ENCODE measurements around the gene ARHGAP15. TPM values are rescaled to one million over a fixed set of nuclear protein-coding genes. Genes with fewer than 3 reads are reported as not detected.

ARHGAP15 gene
- total and polyA plus RNA-seq, 9 donors: 1.5 to 10.0 (median 2.6) TPM

DNA sequence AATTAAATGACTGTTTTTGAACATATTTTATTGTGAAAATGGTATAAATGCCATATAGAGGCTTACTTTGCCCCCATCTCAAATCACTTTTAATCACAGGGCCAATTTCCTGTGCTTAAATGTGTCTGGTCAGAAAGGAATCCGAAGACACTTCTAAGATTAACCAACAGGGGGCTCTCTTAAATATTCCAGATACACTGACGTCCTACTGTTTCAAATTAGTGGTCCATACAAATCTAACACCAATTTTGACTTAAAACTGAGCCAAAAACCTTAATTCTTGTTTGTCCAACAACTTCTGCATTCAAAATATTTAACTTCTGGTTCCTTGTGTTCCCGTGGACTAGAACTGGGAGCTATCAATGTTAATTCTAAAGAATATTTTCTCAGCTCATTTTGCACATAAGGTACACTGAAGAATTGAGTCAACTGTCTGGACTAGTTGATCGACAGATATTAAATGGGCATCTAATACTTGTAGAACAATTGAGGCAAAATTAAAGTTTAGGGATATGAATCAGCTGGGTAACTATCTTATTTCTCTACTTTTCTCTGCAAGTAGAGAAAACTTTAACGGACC lies 557.5 kb downstream of the ARHGAP15 start:
- intact Hi-C loops (cut with DNase I): no loop called here
- Histone ChIP-seq H3K27me3 (no peaks in the 10 kb centered on the region), H3K4me3 (no peak overlapping the region), H3K27ac (no peak overlapping the region), H3K36me3 (no peaks in the 10 kb centered on the region), H3K9me3 (no peaks in the 10 kb centered on the region), H3K4me1 (ENCODE audit: insufficient read depth) (no peaks in the 10 kb centered on the region)
- DNase-seq: no peak
- WGBS, 3 donors: 54 to 66% (median 54%) methylated on average over 5 of the region's 5 CpGs
- TF ChIP-seq EP300 (IDR thresholded peaks at IDR 0.05) (no peak), POLR2A (IDR thresholded peaks at IDR 0.05) (no peak)
- TF ChIP-seq, protein P1, sequence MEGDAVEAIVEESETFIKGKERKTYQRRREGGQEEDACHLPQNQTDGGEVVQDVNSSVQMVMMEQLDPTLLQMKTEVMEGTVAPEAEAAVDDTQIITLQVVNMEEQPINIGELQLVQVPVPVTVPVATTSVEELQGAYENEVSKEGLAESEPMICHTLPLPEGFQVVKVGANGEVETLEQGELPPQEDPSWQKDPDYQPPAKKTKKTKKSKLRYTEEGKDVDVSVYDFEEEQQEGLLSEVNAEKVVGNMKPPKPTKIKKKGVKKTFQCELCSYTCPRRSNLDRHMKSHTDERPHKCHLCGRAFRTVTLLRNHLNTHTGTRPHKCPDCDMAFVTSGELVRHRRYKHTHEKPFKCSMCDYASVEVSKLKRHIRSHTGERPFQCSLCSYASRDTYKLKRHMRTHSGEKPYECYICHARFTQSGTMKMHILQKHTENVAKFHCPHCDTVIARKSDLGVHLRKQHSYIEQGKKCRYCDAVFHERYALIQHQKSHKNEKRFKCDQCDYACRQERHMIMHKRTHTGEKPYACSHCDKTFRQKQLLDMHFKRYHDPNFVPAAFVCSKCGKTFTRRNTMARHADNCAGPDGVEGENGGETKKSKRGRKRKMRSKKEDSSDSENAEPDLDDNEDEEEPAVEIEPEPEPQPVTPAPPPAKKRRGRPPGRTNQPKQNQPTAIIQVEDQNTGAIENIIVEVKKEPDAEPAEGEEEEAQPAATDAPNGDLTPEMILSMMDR (IDR thresholded peaks at IDR 0.05): peak in 2 of 3 donors; percentile 31 to 52

DNA sequence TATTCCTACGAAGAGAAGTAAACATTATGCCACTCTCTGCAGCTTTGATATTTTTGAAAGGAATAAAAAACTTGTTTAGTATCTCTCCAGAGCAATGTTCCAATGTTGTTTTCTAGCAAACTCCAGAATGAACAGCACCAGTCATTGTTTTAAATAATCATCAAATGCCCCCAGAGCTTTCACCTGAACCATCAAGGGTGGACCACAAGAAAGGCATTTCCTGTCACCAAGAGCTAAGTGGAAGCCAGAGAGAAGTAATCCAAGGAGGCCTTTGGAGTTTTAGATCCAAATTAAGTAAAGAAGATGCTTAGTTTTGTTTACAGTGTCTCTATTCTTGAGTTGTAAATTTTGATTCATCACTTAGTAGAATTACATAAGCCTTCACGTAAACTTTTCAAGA lies 559.0 kb downstream of the ARHGAP15 start:
- TF ChIP-seq, protein P1 (IDR thresholded peaks at IDR 0.05): no peak
- TF ChIP-seq EP300 (IDR thresholded peaks at IDR 0.05) (no peak), POLR2A (IDR thresholded peaks at IDR 0.05) (no peak)
- no peak for DNase-seq
- 88 to 93% (median 90%) methylated on average over 2 of the region's 2 CpGs for WGBS, 3 donors
- Histone ChIP-seq H3K27ac (no peak overlapping the region), H3K9me3 (no peaks in the 10 kb centered on the region), H3K4me3 (no peak overlapping the region), H3K36me3 (no peaks in the 10 kb centered on the region), H3K4me1 (ENCODE audit: insufficient read depth) (no peaks in the 10 kb centered on the region), H3K27me3 (no peaks in the 10 kb centered on the region)
- intact Hi-C loops (cut with DNase I): no loop called here

DNA sequence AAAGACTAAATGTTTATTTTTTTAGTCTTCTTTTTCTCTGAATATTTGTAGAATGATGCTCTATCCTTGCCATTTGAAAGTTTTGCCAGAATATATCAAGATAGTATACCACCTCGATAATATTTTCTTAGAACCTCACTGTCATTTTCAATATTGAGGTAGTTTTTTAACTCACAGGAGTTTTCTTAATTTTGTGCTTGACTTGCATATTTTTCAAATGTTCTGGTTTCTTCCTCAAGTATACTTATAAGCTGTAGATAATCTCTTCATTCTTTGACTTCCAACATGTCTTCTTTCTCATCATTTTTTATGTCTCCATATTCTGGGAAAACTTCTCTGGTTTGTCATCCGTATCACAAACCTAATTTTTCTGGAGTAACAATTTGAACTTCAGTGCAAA lies 559.6 kb downstream of the ARHGAP15 start:
- no peaks in the 10 kb centered on the region for H3K27me3 ChIP-seq
- H3K9me3 ChIP-seq: no peaks in the 10 kb centered on the region
- no peaks in the 10 kb centered on the region for H3K36me3 ChIP-seq
- no peaks in the 10 kb centered on the region for H3K4me1 ChIP-seq (ENCODE audit: insufficient read depth)
- intact Hi-C loops (cut with DNase I): no loop called here
- 83 to 90% (median 86%) methylated on average over 2 of the region's 2 CpGs for WGBS, 3 donors
- no peak for DNase-seq
- no peak overlapping the region for H3K4me3 ChIP-seq
- no peak overlapping the region for H3K27ac ChIP-seq
- TF ChIP-seq, protein P1 (IDR thresholded peaks at IDR 0.05): no peak
- TF ChIP-seq POLR2A (IDR thresholded peaks at IDR 0.05): no peak
- TF ChIP-seq EP300 (IDR thresholded peaks at IDR 0.05): no peak

DNA sequence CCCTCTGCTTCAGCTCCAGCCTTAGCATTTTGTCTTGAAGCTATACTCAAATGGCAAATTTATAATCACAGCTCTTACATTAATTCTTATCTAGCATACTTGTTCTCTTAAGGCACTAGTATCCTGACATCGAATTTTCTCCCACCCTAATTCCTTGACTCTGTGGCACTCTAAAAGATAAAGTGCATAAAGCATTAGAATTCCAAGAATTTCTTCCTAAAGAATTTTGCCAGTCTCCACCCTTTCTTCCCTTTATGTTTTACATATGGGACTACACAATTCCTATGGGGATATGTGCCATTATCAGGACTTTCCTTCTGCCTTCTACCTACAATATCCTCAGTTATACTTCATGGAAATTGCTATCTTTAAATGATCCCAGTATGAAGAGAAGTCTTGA lies 560.3 kb downstream of the ARHGAP15 start:
- H3K27me3 ChIP-seq: no peaks in the 10 kb centered on the region
- no peak overlapping the region for H3K27ac ChIP-seq
- no peak overlapping the region for H3K4me3 ChIP-seq
- H3K4me1 ChIP-seq (ENCODE audit: insufficient read depth): no peaks in the 10 kb centered on the region
- H3K36me3 ChIP-seq: no peaks in the 10 kb centered on the region
- DNase-seq: no peak
- intact Hi-C loops (cut with DNase I): no loop called here
- 28 to 57% (median 43%) methylated on average over 1 of the region's 1 CpG for WGBS, 3 donors
- TF ChIP-seq, protein P1 (IDR thresholded peaks at IDR 0.05): no peak
- no peak for TF ChIP-seq POLR2A (IDR thresholded peaks at IDR 0.05)
- no peak for TF ChIP-seq EP300 (IDR thresholded peaks at IDR 0.05)
- no peaks in the 10 kb centered on the region for H3K9me3 ChIP-seq
